ENCODE data around the gene PNLIPRP1.

PNLIPRP1 gene

GRCh38 chr10:116590590-116591444 lies at the start of gene PNLIPRP1:
Gene PNLIPRP1, plus strand, starts transcription at chr10:116590959. Its CDS starts 171 bp downstream, at chr10:116591130.
- DNase-seq: no peak

- DNase-seq: no peak
These were observed 48.6 kb upstream of the PNLIPRP1 start for GRCh38 chr10:116542007-116542677.

- DNase-seq: no peak
These were observed 45.6 kb upstream of the PNLIPRP1 start for GRCh38 chr10:116545122-116545521.

- DNase-seq: no peak
These were observed 45.0 kb upstream of the PNLIPRP1 start, which contains the start of gene PNLIP for GRCh38 chr10:116545756-116546155. Gene PNLIP, plus strand, starts transcription at chr10:116545931. Its CDS starts 162 bp downstream, at chr10:116546093.

- DNase-seq: no peak
These were observed 42.5 kb upstream of the PNLIPRP1 start for GRCh38 chr10:116548301-116548700.

DNA sequence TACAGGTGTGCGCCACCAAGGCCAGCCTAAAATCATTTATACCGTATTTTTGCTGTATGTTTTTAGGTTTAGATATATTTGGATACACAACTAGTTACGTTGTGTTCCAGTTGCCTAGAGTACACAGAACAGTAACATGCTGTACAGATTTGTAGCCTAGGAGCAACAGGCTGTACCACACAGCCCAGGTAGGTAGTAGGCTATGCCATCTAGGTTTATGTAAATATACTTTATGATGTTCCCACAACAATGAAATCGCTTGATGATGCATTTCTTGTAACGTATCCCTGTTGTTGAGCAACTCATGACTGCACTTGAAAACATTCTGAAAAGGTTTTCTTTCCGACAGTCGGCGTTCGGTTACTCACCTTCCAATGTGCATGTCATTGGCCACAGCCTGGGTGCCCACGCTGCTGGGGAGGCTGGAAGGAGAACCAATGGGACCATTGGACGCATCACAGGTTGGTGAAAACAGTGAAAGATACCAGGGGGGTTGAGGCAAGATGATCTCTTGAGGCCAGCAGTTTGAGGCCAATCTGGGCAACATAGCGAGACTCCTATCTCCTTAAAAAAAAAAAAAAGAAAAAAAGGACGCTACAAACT lies 37.3 kb upstream of the PNLIPRP1 start:
- DNase-seq: no peak

DNA sequence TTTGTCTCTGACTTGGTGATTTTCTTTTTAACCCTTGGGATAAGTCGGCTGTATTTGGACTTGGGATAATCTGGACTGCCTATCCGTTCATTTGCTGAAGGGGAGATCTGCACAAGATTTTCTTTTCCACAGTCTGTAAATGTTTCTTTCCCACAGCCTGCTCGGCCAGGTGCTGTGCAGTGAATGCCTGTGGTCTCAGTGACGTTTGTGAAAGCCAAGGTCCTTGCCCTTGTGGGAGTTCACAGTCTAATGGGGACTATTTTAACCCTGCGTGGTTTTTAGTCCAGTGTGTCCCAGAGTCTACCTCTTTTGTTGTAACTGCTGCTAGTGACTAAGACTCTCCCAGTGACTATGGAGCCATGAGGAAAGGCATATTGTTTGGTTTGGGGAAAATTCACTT lies 36.1 kb upstream of the PNLIPRP1 start:
- DNase-seq: no peak

GRCh38 chr10:116555880-116556279 lies 34.9 kb upstream of the PNLIPRP1 start:
- no peak for DNase-seq

DNA sequence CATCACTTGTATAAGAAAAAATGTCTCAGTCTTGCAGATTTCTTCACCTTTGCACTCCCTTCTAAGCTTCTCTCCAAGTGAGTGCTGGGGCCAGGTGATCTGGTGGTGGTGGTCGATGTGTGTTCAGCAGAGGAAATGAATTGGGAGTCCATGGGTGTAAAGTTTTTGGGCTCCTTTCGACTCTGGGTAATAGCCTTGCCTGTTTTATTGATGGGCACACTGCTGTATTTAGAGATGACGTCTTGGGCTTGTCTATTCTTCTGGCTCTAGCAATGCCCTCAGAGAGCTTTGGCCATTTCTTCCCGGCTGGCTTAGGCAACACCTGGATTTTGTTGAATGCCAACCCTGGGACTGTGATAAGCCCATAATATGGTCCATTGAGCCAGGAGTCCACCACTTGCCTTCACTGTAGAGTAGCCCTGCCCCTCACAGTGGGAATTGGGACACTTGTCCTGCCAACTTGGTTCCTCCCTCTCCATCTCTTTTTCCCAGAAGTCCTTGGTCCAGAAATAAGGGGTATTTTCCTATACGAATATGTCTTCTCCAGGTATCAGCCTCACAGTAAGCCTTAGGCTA lies 33.4 kb upstream of the PNLIPRP1 start:
- no peak for DNase-seq

DNA sequence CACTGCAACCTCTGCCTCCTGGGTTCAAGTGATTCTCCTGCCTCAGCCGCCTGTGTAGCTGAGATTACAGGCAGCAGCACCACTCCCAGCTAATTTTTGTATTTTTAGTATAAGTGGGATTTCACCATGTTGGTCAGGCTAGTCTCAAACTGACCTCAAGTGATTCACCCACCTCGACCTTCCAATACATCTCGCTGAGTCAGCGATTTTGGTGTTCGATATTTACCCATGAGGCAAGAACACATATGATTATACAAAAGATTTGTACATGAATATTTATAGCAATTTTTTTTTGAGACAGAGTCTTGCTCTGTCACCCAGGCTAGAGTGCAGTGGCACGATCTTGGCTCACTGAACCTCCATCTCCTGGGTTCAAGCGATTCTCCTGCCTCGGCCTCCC lies 25.2 kb upstream of the PNLIPRP1 start:
- DNase-seq: no peak

DNA sequence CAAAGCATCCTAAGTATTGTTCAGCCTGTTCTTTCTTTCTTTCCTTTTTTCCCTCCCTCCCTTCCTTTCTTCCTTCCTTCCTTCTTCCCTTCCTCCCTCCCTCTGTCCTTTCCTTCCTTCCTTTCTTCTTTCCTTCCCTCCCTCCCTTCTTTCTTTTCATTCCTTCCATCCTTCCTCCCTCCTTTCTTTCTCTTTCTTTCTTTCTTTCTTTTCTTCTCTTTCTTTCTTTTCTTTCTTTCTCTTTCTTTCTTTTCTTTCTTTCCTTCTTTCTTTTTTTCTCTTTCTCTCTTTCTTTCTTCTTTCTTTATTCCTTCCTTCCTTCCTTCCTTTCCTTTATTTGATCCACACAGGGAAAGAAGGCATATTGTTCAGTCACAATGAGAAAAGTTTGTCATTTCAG lies 23.8 kb upstream of the PNLIPRP1 start:
- DNase-seq: no peak

GRCh38 chr10:116567335-116567734 lies 23.4 kb upstream of the PNLIPRP1 start:
- no peak for DNase-seq

- no peak for DNase-seq
These were observed 16.0 kb upstream of the PNLIPRP1 start for GRCh38 chr10:116574797-116575196.

GRCh38 chr10:116587878-116588591 lies 2.7 kb upstream of the PNLIPRP1 start:
- no peak for DNase-seq

DNA sequence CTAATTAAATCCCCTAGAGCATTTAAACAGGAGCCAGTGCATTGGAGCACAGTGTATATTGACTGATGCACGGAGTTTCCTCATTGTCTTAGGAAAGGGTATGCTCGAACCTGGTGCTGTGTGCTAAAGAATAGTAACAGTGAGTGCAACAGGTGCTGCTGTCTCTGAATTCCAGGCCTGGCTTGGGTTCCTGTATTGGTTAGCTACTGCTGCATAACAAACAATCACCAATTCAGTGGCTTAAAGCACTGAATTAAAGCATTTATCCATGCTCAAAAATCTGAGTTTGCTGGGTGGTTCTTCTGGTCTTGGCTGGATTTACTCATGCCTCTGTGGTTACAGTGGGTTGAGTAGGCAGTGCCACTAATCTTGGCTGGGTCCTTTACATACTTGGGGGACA lies 1.8 kb upstream of the PNLIPRP1 start:
- DNase-seq: no peak

DNA sequence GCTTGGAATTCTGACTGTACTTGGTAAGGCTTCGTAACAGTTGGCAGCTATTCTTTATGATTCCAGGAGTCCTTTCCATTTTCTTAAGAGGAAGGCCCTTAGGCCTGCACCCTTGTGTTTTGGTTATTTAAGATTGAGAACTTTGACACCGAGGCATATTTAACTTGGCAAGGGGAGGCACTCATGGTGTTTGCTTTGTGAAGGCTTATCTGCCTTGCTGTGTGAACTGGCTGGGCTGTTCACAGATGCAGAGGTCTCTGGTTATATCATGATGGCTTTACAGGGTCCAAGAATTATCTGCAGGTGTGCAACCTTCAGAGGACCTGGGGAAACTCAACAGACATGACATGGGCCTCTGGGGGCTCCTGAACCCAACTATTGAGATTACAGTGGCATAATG lies 833 bp upstream of the PNLIPRP1 start:
- DNase-seq: no peak

DNA sequence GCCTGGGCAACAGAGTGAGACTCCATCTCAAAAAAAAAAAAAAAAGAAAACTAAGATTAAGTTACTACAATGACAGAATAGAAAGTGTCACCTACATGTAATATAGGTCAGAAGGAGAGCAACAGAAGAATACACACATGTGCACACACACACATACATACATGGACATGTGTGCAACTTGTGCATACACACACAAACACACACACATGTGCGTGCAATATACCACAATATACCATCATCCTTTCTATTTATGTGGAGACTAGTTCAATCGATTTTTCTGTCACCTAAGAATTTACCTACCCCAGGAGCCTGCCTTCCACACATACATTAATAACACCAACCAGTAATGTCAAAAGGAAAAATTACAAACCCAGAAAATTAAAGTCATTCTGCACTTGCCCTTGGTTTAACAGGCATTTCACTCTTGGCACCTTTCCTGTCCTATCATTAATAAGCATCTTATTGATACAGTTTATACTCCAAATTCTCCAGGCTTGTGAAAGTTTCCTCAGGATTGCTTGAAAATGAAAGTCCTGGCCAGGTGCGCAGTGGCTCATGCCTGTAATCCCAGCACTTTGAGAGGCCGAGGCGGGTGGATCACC lies 2.5 kb downstream of the PNLIPRP1 start:
- no peak for DNase-seq

GRCh38 chr10:116594525-116595035 lies 3.8 kb downstream of the PNLIPRP1 start:
- DNase-seq: no peak

DNA sequence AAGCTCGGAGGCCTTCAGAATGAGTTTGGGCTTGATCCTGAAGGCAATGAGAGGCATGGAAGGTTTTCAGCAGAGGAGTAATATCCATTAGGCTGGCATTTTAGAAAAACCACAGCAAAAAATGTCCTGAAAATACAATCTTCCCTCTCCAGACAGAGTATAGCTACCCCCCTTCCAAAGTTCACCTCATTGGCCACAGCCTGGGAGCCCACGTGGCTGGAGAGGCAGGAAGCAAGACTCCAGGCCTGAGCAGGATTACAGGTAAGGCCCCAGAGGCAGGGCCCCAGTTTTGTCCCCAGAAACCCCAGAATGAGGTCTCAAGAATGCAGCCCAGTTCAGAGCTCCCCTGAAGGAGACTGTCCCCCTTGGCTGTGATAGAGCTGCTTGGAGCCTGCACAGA lies 5.3 kb downstream of the PNLIPRP1 start:
- DNase-seq: no peak

DNA sequence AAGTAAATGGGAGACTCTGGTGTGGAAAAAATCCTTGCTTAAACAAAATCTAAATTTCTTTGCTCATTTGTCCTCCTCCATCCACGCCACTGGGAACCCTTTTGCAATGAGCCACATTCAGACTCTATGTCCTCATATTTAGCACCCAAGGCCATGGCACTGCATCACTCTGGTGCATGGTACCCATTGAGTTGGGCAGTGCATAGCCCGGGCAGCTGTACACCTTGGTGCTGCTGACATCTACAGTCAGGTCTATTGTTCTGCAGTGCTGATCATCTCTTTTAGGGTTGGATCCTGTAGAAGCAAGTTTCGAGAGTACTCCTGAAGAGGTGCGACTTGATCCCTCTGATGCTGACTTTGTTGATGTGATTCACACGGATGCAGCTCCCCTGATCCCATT lies 6.8 kb downstream of the PNLIPRP1 start:
- no peak for DNase-seq

DNA sequence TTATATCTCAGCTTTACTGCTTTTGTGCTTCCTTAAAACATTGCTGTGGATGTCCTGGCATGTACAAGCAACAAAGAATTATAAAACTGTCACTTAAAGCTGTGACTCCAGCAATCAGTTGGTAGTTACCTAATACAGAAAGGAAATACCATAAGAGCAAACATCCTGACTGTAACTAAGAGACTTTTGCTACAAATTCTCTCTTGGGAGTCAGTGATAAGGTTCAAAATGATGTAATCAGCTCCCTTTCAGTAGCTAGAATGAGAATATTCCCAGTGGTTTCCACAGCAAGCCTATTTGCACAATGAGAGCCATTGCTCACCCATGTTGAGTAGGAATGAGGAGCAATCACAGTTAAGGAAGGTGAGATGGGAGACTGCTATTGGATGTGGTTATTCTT lies 7.6 kb downstream of the PNLIPRP1 start:
- no peak for DNase-seq

- DNase-seq: no peak
These were observed 9.2 kb downstream of the PNLIPRP1 start for GRCh38 chr10:116599991-116600390.
